WTC11 (cell line): ENCODE data around the gene FAM177B. TPM values are rescaled to one million over a fixed set of nuclear protein-coding genes. Genes with fewer than 3 reads are reported as not detected.

Experiments used
- ATAC-seq: fragments of 200-7000 bp; cut with Tn5 transposase; 2 replicates; pipeline ENCODE4 v1.10.0; 2021; ENCODE audit warnings: mild to moderate bottlenecking, moderate library complexity
- CTCF ChIA-PET: fragments of 300-600 bp; sonication (Branson Sonifier 250); formaldehyde crosslinking; loops from one replicate; lab custom pipeline; 2021; ENCODE audit warnings: antibody characterized with exemption; lab: Charles Lee
- POLR2A ChIA-PET: fragments of 350-600 bp; sonication (Branson Sonifier 250); formaldehyde crosslinking; loops from one replicate; lab custom pipeline; 2021; ENCODE audit warnings: antibody characterized with exemption; lab: Charles Lee
- DNase-seq: peaks from one replicate; pipeline ENCODE4 v3.0.0; 2021; ENCODE audit warnings: low spot score
- H3K27ac Mint-ChIP-seq: 2 replicates; pipeline ENCODE4 v1.8.0; 2021; ENCODE audit warnings: mixed read lengths
- H3K27me3 Mint-ChIP-seq: 2 replicates; pipeline ENCODE4 v1.8.0; 2021; ENCODE audit warnings: low read depth, mild to moderate bottlenecking, moderate library complexity, mixed read lengths
- H3K36me3 Mint-ChIP-seq: 2 replicates; pipeline ENCODE4 v1.8.0; 2021; ENCODE audit warnings: mixed read lengths
- H3K4me1 Mint-ChIP-seq: 2 replicates; pipeline ENCODE4 v1.8.0; 2022; ENCODE audit warnings: mixed read lengths
- H3K4me3 Mint-ChIP-seq: 2 replicates; pipeline ENCODE4 v1.8.0; 2021; ENCODE audit warnings: mild to moderate bottlenecking, moderate library complexity, mixed read lengths
- H3K9me3 Mint-ChIP-seq: 2 replicates; pipeline ENCODE4 v1.8.0; 2021; ENCODE audit warnings: mixed read lengths
- AFF4 ChIP-seq: sonication (generic); formaldehyde crosslinking; IDR thresholded peaks from 2 replicates; pipeline ENCODE4 v1.8.1; 2023; ENCODE audit warnings: mild to moderate bottlenecking, missing genetic modification reagents, borderline replicate concordance
- AR ChIP-seq: fragments of 250-450 bp; sonication (Bioruptor Pico); IDR thresholded peaks from 2 replicates; pipeline ENCODE4 v1.9.0; 2021; ENCODE audit warnings: mild to moderate bottlenecking
- ATF3 ChIP-seq: sonication (generic); formaldehyde crosslinking; conservative IDR thresholded peaks from 2 replicates; pipeline ENCODE4 v1.8.1; 2022; ENCODE audit warnings: mild to moderate bottlenecking, missing genetic modification reagents
- E2F1 ChIP-seq: sonication (generic); formaldehyde crosslinking; IDR thresholded peaks from 2 replicates; pipeline ENCODE4 v1.8.0; 2022; ENCODE audit warnings: mild to moderate bottlenecking, missing genetic modification reagents
- FOXJ3 ChIP-seq: sonication (generic); formaldehyde crosslinking; IDR thresholded peaks from 2 replicates; pipeline ENCODE4 v1.9.0; 2021; ENCODE audit warnings: missing genetic modification reagents, mild to moderate bottlenecking, borderline replicate concordance
- HMGXB4 ChIP-seq: sonication (generic); formaldehyde crosslinking; IDR thresholded peaks from 2 replicates; pipeline ENCODE4 v1.8.1; 2023; ENCODE audit warnings: mild to moderate bottlenecking, moderate library complexity, missing genetic modification reagents
- MLX ChIP-seq: sonication (generic); formaldehyde crosslinking; IDR thresholded peaks from 2 replicates; pipeline ENCODE4 v1.8.1; 2023; ENCODE audit warnings: mild to moderate bottlenecking, missing genetic modification reagents, moderate library complexity
- MYBL2 ChIP-seq: sonication (generic); formaldehyde crosslinking; IDR thresholded peaks from 2 replicates; pipeline ENCODE4 v1.8.1; 2023; ENCODE audit warnings: mild to moderate bottlenecking, moderate library complexity, missing genetic modification reagents
- NFE2L1 ChIP-seq: sonication (generic); formaldehyde crosslinking; IDR thresholded peaks from 2 replicates; pipeline ENCODE4 v1.8.1; 2023; ENCODE audit warnings: missing genetic modification reagents
- NR1H2 ChIP-seq: sonication (generic); formaldehyde crosslinking; IDR thresholded peaks from 2 replicates; pipeline ENCODE4 v1.9.0; 2021; ENCODE audit warnings: mild to moderate bottlenecking, moderate library complexity, missing genetic modification reagents
- PRRX2 ChIP-seq: fragments of 250-450 bp; sonication (Bioruptor Pico); IDR thresholded peaks from 2 replicates; pipeline ENCODE4 v1.8.0; 2021; ENCODE audit warnings: mild to moderate bottlenecking
- SOX15 ChIP-seq: fragments of 250-450 bp; sonication (Bioruptor Pico); IDR thresholded peaks from 2 replicates; pipeline ENCODE4 v1.9.0; 2021; ENCODE audit warnings: mild to moderate bottlenecking
- ZNF317 ChIP-seq: sonication (generic); formaldehyde crosslinking; IDR thresholded peaks from 2 replicates; pipeline ENCODE4 v1.8.1; 2023; ENCODE audit warnings: low read depth, mild to moderate bottlenecking, moderate library complexity, missing genetic modification reagents, borderline replicate concordance
- ZNF396 ChIP-seq: fragments of 250-450 bp; sonication (Bioruptor Pico); IDR thresholded peaks from 2 replicates; pipeline ENCODE4 v1.8.0; 2021; ENCODE audit warnings: mild to moderate bottlenecking, moderate library complexity, borderline replicate concordance
- ZNF423 ChIP-seq: fragments of 250-450 bp; sonication (Bioruptor Pico); IDR thresholded peaks from 2 replicates; pipeline ENCODE4 v2.1.2; 2022; ENCODE audit warnings: mild to moderate bottlenecking, moderate library complexity
- ZNF512 ChIP-seq: sonication (generic); formaldehyde crosslinking; IDR thresholded peaks from 2 replicates; pipeline ENCODE4 v1.8.1; 2022; ENCODE audit warnings: missing genetic modification reagents, borderline replicate concordance
- total RNA-seq: library from RNA; stranded (reverse); gene quantifications from 3 replicates; pipeline ENCODE4 v1.2.3, GENCODE V29; 2021
- TF ChIP-seq, protein P1 (sequence below): sonication (generic); formaldehyde crosslinking; IDR thresholded peaks from 2 replicates; pipeline ENCODE4 v1.8.0; 2023; ENCODE audit warnings: missing genetic modification reagents
- TF ChIP-seq, protein P2 (sequence below): sonication (generic); formaldehyde crosslinking; IDR thresholded peaks from 2 replicates; pipeline ENCODE4 v1.8.1; 2023; ENCODE audit warnings: mild to moderate bottlenecking, missing genetic modification reagents, moderate library complexity
- TF ChIP-seq, protein P3 (sequence below): fragments of 250-450 bp; sonication (Bioruptor Pico); conservative IDR thresholded peaks from 2 replicates; pipeline ENCODE4 v1.9.0; 2021; ENCODE audit warnings: mild to moderate bottlenecking
- TF ChIP-seq, protein P4 (sequence below): sonication (generic); formaldehyde crosslinking; IDR thresholded peaks from 2 replicates; pipeline ENCODE4 v1.8.1; 2022; ENCODE audit warnings: mild to moderate bottlenecking, missing genetic modification reagents, moderate library complexity, borderline replicate concordance

FAM177B gene
- total RNA-seq, 1 experiment from 2014 or later, result not detected

- Mint-ChIP-seq H3K9me3 (peaks cover 23% of the 10 kb centered on the region), H3K36me3 (peaks cover 42% of the 10 kb centered on the region), H3K4me3 (no peak overlapping the region), H3K27ac (no peak overlapping the region), H3K4me1 (peaks cover 16% of the 10 kb centered on the region), H3K27me3 (no peaks in the 10 kb centered on the region)
- TF ChIP-seq, protein P1, sequence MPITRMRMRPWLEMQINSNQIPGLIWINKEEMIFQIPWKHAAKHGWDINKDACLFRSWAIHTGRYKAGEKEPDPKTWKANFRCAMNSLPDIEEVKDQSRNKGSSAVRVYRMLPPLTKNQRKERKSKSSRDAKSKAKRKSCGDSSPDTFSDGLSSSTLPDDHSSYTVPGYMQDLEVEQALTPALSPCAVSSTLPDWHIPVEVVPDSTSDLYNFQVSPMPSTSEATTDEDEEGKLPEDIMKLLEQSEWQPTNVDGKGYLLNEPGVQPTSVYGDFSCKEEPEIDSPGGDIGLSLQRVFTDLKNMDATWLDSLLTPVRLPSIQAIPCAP (CRISPR knock-in tag), result no peak
- TF ChIP-seq MLX (CRISPR knock-in tag), result no peak
- TF ChIP-seq, protein P2, sequence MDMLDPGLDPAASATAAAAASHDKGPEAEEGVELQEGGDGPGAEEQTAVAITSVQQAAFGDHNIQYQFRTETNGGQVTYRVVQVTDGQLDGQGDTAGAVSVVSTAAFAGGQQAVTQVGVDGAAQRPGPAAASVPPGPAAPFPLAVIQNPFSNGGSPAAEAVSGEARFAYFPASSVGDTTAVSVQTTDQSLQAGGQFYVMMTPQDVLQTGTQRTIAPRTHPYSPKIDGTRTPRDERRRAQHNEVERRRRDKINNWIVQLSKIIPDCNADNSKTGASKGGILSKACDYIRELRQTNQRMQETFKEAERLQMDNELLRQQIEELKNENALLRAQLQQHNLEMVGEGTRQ, result no peak
- no peak for TF ChIP-seq NR1H2
- no peak for TF ChIP-seq E2F1 (CRISPR knock-in tag)
- TF ChIP-seq PRRX2 (CRISPR knock-in tag), result no peak
- no peak for TF ChIP-seq AR (CRISPR knock-in tag)
- no peak for TF ChIP-seq HMGXB4 (CRISPR knock-in tag)
- TF ChIP-seq, protein P3, sequence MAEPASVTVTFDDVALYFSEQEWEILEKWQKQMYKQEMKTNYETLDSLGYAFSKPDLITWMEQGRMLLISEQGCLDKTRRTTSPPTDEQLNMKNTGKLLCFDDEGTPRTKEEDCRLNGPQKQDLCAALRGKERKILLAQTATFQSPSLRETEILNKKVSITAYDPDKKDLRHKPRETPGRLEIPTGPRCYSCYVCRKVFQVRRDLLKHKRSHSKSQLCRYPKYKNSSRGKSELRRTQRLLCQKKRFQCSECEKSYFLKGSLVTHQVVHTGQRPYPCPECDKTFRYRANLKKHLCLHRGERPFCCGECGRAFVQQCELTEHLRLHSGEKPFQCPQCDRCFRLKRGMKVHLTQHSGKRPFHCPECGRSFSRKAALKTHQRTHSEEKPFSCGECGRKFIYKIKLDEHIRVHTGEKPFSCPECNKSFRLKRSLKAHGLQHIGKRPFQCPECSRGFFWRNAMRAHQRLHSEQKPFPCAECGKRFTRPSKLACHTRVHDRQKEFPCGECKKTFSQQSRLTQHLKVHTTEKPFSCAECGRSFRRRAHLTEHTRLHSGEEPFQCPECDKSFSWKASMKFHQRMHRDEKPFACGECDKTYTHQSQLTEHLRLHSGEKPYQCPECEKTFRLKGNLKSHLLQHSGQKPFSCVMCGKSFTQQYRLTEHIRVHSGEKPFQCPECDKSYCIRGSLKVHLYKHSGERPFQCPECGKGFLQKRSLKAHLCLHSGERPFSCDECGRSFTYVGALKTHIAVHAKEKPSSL (CRISPR knock-in tag), result no peak
- TF ChIP-seq NFE2L1 (CRISPR knock-in tag), result no peak
- TF ChIP-seq SOX15 (CRISPR knock-in tag), result no peak
- no peak for TF ChIP-seq ATF3 (CRISPR knock-in tag)
- TF ChIP-seq ZNF423 (CRISPR knock-in tag), result no peak
- TF ChIP-seq, protein P4, sequence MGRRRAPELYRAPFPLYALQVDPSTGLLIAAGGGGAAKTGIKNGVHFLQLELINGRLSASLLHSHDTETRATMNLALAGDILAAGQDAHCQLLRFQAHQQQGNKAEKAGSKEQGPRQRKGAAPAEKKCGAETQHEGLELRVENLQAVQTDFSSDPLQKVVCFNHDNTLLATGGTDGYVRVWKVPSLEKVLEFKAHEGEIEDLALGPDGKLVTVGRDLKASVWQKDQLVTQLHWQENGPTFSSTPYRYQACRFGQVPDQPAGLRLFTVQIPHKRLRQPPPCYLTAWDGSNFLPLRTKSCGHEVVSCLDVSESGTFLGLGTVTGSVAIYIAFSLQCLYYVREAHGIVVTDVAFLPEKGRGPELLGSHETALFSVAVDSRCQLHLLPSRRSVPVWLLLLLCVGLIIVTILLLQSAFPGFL (CRISPR knock-in tag), result no peak
- no peak for TF ChIP-seq FOXJ3 (CRISPR knock-in tag)
- no peak for TF ChIP-seq AFF4
- no peak for TF ChIP-seq ZNF317 (CRISPR knock-in tag)
- TF ChIP-seq MYBL2, result no peak
- TF ChIP-seq ZNF512 (CRISPR knock-in tag), result no peak
- TF ChIP-seq ZNF396 (CRISPR knock-in tag), result no peak
- ChIA-PET POLR2A (no interaction called here), CTCF (no interaction called here)
- no peak for DNase-seq
- ATAC-seq, result no peak
Observed at GRCh38 chr1:222706815-222707214, 30.2 kb upstream of the FAM177B start.
